ENCODE data around the gene GRAMD1C. TPM values are rescaled to one million over a fixed set of nuclear protein-coding genes. Genes with fewer than 3 reads are reported as not detected.
A peak's percentile ranks its signal among the peaks of the same experiment; 100 is the strongest.
"Not testable (repeated sequence)": the region's sequence is repeated elsewhere in the genome, so short reads cannot be mapped to it uniquely, and the experiment has no call there.

The GRAMD1C gene
- total RNA-seq, 6 experiments from 2014 or later = 5.6 to 7.0 (median 6.3) TPM

DNA sequence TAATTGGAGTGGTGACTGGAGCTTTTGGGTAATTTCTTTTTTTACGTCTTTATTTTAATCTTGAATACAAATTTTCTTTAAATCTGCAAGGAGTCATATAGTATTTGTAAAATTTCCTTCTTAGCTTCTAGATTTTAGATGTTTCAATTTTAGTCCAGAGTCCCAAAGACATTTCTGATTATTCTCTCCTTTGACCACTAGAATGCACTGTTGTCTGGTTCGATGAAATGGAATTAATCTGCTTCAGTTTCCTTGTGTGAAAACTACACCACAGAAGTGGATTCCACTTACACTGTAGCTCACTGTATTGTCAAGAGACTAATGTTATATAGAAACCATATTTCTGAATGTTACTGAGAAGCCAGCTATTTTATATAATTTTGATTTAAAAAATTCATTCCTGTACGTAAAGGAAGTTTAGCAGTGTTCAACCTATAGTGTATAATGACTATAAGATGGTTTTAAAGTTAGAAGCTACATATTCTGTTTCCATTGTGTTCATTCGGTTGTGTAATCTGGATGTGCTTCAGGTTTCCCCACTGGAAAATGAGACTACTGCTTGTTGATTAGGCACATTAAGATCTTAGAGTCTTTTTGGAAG is 6.1 kb downstream of the GRAMD1C start:
- TF ChIP-seq, protein P1, sequence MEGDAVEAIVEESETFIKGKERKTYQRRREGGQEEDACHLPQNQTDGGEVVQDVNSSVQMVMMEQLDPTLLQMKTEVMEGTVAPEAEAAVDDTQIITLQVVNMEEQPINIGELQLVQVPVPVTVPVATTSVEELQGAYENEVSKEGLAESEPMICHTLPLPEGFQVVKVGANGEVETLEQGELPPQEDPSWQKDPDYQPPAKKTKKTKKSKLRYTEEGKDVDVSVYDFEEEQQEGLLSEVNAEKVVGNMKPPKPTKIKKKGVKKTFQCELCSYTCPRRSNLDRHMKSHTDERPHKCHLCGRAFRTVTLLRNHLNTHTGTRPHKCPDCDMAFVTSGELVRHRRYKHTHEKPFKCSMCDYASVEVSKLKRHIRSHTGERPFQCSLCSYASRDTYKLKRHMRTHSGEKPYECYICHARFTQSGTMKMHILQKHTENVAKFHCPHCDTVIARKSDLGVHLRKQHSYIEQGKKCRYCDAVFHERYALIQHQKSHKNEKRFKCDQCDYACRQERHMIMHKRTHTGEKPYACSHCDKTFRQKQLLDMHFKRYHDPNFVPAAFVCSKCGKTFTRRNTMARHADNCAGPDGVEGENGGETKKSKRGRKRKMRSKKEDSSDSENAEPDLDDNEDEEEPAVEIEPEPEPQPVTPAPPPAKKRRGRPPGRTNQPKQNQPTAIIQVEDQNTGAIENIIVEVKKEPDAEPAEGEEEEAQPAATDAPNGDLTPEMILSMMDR (IDR thresholded peaks at IDR 0.05) = peak; percentile 87
- no peaks in the 10 kb centered on the region for H3K27me3 Mint-ChIP-seq (ENCODE audit: insufficient read depth)
- H3K4me3 Mint-ChIP-seq = no peak overlapping the region
- peak; percentile 39 for DNase-seq
- peaks cover 24% of the 10 kb centered on the region for H3K4me1 Mint-ChIP-seq (ENCODE audit: low read depth)
- no peak overlapping the region for H3K27ac Mint-ChIP-seq
- H3K9me3 Mint-ChIP-seq = no peaks in the 10 kb centered on the region
- no peaks in the 10 kb centered on the region for H3K36me3 Mint-ChIP-seq (ENCODE audit: low read depth)

GRCh38 chr3:113847247-113847646 is 8.7 kb downstream of the GRAMD1C start:
- H3K27me3 Mint-ChIP-seq (ENCODE audit: insufficient read depth) = no peaks in the 10 kb centered on the region; the same call in 1 of the 2 replicates
- no peak overlapping the region for H3K4me3 Mint-ChIP-seq
- no peaks in the 10 kb centered on the region for H3K36me3 Mint-ChIP-seq (ENCODE audit: low read depth)
- TF ChIP-seq, protein P1 (IDR thresholded peaks at IDR 0.05) = no peak
- peaks cover 15% of the 10 kb centered on the region for H3K4me1 Mint-ChIP-seq (ENCODE audit: low read depth)
- H3K27ac Mint-ChIP-seq = no peak overlapping the region
- no peaks in the 10 kb centered on the region for H3K9me3 Mint-ChIP-seq
- DNase-seq = no peak

GRCh38 chr3:113847664-113848461 is 9.3 kb downstream of the GRAMD1C start:
- no peaks in the 10 kb centered on the region for H3K9me3 Mint-ChIP-seq
- no peak overlapping the region for H3K4me3 Mint-ChIP-seq

DNA sequence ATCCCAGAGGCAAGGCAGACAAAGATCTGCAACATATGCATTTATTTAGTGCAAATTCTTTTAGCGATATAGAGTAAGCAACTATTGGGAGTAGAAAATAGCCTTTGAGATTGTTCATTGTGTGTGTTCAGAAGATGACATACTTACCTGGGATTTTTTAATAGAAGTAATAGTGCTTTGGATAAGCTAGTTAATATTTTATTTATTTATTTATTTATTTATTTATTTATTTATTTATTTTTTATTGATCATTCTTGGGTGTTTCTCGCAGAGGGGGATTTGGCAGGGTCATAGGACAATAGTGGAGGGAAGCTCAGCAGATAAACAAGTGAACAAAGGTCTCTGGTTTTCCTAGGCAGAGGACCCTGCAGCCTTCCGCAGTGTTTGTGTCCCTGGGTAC is 10.5 kb downstream of the GRAMD1C start:
- H3K4me1 Mint-ChIP-seq (ENCODE audit: low read depth); DNase-seq; H3K27ac Mint-ChIP-seq; H3K9me3 Mint-ChIP-seq; H3K4me3 Mint-ChIP-seq; H3K36me3 Mint-ChIP-seq (ENCODE audit: low read depth); H3K27me3 Mint-ChIP-seq (ENCODE audit: insufficient read depth): not testable (repeated sequence)

More at GRCh38 chr3:113847664-113848461, 9.3 kb downstream of the GRAMD1C start:
- H3K4me1 Mint-ChIP-seq (ENCODE audit: low read depth) = peaks cover 15% of the 10 kb centered on the region
- no peaks in the 10 kb centered on the region; the same call in 1 of the 2 replicates for H3K27me3 Mint-ChIP-seq (ENCODE audit: insufficient read depth)
- no peaks in the 10 kb centered on the region for H3K36me3 Mint-ChIP-seq (ENCODE audit: low read depth)
- TF ChIP-seq, protein P1 (IDR thresholded peaks at IDR 0.05) = no peak
- DNase-seq = no peak
- no peak overlapping the region for H3K27ac Mint-ChIP-seq

- not testable (repeated sequence) for DNase-seq; H3K27me3 Mint-ChIP-seq (ENCODE audit: insufficient read depth); H3K9me3 Mint-ChIP-seq; H3K27ac Mint-ChIP-seq; H3K4me3 Mint-ChIP-seq; H3K4me1 Mint-ChIP-seq (ENCODE audit: low read depth); H3K36me3 Mint-ChIP-seq (ENCODE audit: low read depth)
Measured at GRCh38 chr3:113849841-113850240, 11.3 kb downstream of the GRAMD1C start.

- H3K36me3 Mint-ChIP-seq (ENCODE audit: low read depth); H3K9me3 Mint-ChIP-seq; H3K27me3 Mint-ChIP-seq (ENCODE audit: insufficient read depth); H3K4me3 Mint-ChIP-seq; H3K27ac Mint-ChIP-seq; H3K4me1 Mint-ChIP-seq (ENCODE audit: low read depth); DNase-seq: not testable (repeated sequence)
Measured at GRCh38 chr3:113850391-113850790, 11.8 kb downstream of the GRAMD1C start.

DNA sequence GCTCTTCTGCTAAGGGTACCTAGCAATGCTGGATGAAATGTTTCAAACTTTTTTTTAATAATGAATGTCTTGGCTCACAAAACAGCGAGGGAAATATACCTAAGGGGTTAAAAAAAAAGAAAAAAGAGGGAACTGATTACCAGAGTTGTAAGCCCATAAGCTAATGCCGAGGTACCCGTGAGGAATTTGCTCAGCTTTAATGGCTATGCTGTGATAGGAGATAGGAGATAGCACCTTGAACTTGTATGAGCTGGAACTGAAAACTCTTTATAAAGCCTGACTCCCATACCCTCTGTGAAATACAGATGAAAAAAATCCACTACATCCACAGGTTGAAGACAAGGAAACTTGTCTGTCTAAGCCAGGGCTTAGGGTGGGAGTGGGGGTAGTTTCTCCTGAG is 13.9 kb downstream of the GRAMD1C start:
- Mint-ChIP-seq H3K36me3 (ENCODE audit: low read depth) (no peaks in the 10 kb centered on the region), H3K9me3 (no peaks in the 10 kb centered on the region), H3K27ac (no peak overlapping the region), H3K4me1 (ENCODE audit: low read depth) (peaks cover 6% of the 10 kb centered on the region), H3K4me3 (no peak overlapping the region), H3K27me3 (ENCODE audit: insufficient read depth) (no peaks in the 10 kb centered on the region; the same call in 1 of the 2 replicates)
- no peak for DNase-seq
- TF ChIP-seq, protein P1 (IDR thresholded peaks at IDR 0.05) = no peak

Data from HFFc6 (cell line).